Measurements from ENCODE around the gene CARMIL3. TPM values are rescaled to one million over a fixed set of nuclear protein-coding genes. Genes with fewer than 3 reads are reported as not detected.

CARMIL3 gene
- total RNA-seq, 1 donor from 2014 or later = 0.77 TPM

DNA sequence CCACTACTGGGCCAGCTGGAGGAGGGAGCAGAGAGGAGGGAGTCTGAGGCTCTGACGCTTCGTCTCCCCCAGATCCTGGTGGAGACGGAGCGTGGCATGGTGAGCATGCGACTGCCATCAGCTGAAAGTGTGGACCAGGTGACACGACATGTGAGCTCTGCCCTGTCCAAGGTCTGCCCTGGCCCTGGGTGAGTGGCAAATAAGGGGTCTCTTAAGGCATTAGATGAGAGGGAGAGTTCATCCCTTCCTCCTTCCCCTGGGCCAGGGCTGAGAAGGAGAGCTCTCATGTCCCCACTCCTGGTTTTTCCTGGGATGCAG is 2.5 kb downstream of the CARMIL3 start:
- peaks cover 7% of the 10 kb centered on the region for H3K27me3 Mint-ChIP-seq (ENCODE audit: insufficient read depth, low read depth)

GRCh38 chr14:24054646-24055045 is 2.8 kb downstream of the CARMIL3 start:
- H3K27ac ChIP-seq = no peak overlapping the region
- Mint-ChIP-seq H3K4me1 (peaks cover 18% of the 10 kb centered on the region), H3K27ac (no peak overlapping the region), H3K36me3 (no peaks in the 10 kb centered on the region), H3K4me3 (no peak overlapping the region), H3K27me3 (ENCODE audit: insufficient read depth, low read depth) (peaks cover 7% of the 10 kb centered on the region), H3K9me3 (no peaks in the 10 kb centered on the region)
- TF ChIP-seq, protein P1, sequence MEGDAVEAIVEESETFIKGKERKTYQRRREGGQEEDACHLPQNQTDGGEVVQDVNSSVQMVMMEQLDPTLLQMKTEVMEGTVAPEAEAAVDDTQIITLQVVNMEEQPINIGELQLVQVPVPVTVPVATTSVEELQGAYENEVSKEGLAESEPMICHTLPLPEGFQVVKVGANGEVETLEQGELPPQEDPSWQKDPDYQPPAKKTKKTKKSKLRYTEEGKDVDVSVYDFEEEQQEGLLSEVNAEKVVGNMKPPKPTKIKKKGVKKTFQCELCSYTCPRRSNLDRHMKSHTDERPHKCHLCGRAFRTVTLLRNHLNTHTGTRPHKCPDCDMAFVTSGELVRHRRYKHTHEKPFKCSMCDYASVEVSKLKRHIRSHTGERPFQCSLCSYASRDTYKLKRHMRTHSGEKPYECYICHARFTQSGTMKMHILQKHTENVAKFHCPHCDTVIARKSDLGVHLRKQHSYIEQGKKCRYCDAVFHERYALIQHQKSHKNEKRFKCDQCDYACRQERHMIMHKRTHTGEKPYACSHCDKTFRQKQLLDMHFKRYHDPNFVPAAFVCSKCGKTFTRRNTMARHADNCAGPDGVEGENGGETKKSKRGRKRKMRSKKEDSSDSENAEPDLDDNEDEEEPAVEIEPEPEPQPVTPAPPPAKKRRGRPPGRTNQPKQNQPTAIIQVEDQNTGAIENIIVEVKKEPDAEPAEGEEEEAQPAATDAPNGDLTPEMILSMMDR (IDR thresholded peaks at IDR 0.05) = no peak
- no peak for TF ChIP-seq EZH2phosphoT487 (IDR thresholded peaks at IDR 0.05)
- no peak for TF ChIP-seq EZH2 (IDR thresholded peaks at IDR 0.05)
- no peaks in the 10 kb centered on the region for H3K9me3 ChIP-seq (ENCODE audit: low read depth)
- H3K9ac ChIP-seq = no peak overlapping the region
- no peak overlapping the region for H3K4me3 ChIP-seq
- peaks cover 5% of the 10 kb centered on the region for H3F3A ChIP-seq (ENCODE audit: low read depth)
- H3K4me2 ChIP-seq = no peak overlapping the region
- no peaks in the 10 kb centered on the region for H3K79me2 ChIP-seq (ENCODE audit: low read depth)
- H2AFZ ChIP-seq (replicated peaks) = no peak overlapping the region
- no peaks in the 10 kb centered on the region for H3K36me3 ChIP-seq
- H3K4me1 ChIP-seq = peaks cover 9% of the 10 kb centered on the region
- DNase-seq (ENCODE audit: low spot score) = no peak
- H3K27me3 ChIP-seq = peaks cover 3% of the 10 kb centered on the region
- H4K20me1 ChIP-seq (ENCODE audit: low read depth) = no peaks in the 10 kb centered on the region

More for the DNA sequence above, 2.5 kb downstream of the CARMIL3 start:
- no peak for DNase-seq (ENCODE audit: low spot score)
- no peak for TF ChIP-seq EZH2phosphoT487 (IDR thresholded peaks at IDR 0.05)
- TF ChIP-seq, protein P1 (IDR thresholded peaks at IDR 0.05) = no peak
- no peak for TF ChIP-seq EZH2 (IDR thresholded peaks at IDR 0.05)
- H3K9me3 ChIP-seq (ENCODE audit: low read depth) = no peaks in the 10 kb centered on the region
- no peak overlapping the region for H3K4me3 Mint-ChIP-seq
- no peaks in the 10 kb centered on the region for H3K36me3 ChIP-seq
- H3K27me3 ChIP-seq = peaks cover 3% of the 10 kb centered on the region
- H2AFZ ChIP-seq (replicated peaks) = no peak overlapping the region
- H3K79me2 ChIP-seq (ENCODE audit: low read depth) = no peaks in the 10 kb centered on the region
- H3K27ac ChIP-seq = no peak overlapping the region
- H3F3A ChIP-seq (ENCODE audit: low read depth) = peaks cover 5% of the 10 kb centered on the region
- H3K9me3 Mint-ChIP-seq = no peaks in the 10 kb centered on the region
- no peak overlapping the region for H3K27ac Mint-ChIP-seq
- peaks cover 9% of the 10 kb centered on the region for H3K4me1 ChIP-seq
- H3K4me3 ChIP-seq = no peak overlapping the region
- H3K36me3 Mint-ChIP-seq = no peaks in the 10 kb centered on the region
- no peak overlapping the region for H3K4me2 ChIP-seq
- H3K9ac ChIP-seq = no peak overlapping the region
- peaks cover 18% of the 10 kb centered on the region for H3K4me1 Mint-ChIP-seq
- no peaks in the 10 kb centered on the region for H4K20me1 ChIP-seq (ENCODE audit: low read depth)

- H4K20me1 ChIP-seq (ENCODE audit: low read depth) = no peaks in the 10 kb centered on the region
- Mint-ChIP-seq H3K4me1 (peaks cover 15% of the 10 kb centered on the region), H3K9me3 (no peaks in the 10 kb centered on the region), H3K27ac (no peak overlapping the region), H3K27me3 (ENCODE audit: insufficient read depth, low read depth) (peaks cover 7% of the 10 kb centered on the region), H3K4me3 (no peak overlapping the region), H3K36me3 (no peaks in the 10 kb centered on the region)
- no peak for DNase-seq (ENCODE audit: low spot score)
- no peak overlapping the region for H3K9ac ChIP-seq
- H2AFZ ChIP-seq (replicated peaks) = no peak overlapping the region
- H3K27me3 ChIP-seq = no peaks in the 10 kb centered on the region
- no peaks in the 10 kb centered on the region for H3K36me3 ChIP-seq
- H3K27ac ChIP-seq = no peak overlapping the region
- H3F3A ChIP-seq (ENCODE audit: low read depth) = peaks cover 5% of the 10 kb centered on the region
- no peak overlapping the region for H3K4me2 ChIP-seq
- no peaks in the 10 kb centered on the region for H3K9me3 ChIP-seq (ENCODE audit: low read depth)
- TF ChIP-seq EZH2phosphoT487 (IDR thresholded peaks at IDR 0.05) = no peak
- TF ChIP-seq EZH2 (IDR thresholded peaks at IDR 0.05) = no peak
- TF ChIP-seq, protein P1 (IDR thresholded peaks at IDR 0.05) = no peak
- no peaks in the 10 kb centered on the region for H3K79me2 ChIP-seq (ENCODE audit: low read depth)
- H3K4me1 ChIP-seq = peaks cover 7% of the 10 kb centered on the region
- no peak overlapping the region for H3K4me3 ChIP-seq
Observed at GRCh38 chr14:24055971-24056799, 4.4 kb downstream of the CARMIL3 start.

Measured in neural progenitor cell (in vitro differentiated cells).